WTC11 (cell line): Measurements from ENCODE around the gene CPNE4. TPM values are rescaled to one million over a fixed set of nuclear protein-coding genes. Genes with fewer than 3 reads are reported as not detected.

Source experiments
- ATAC-seq: fragments of 200-7000 bp; cut with Tn5 transposase; 2 replicates; pipeline ENCODE4 v1.10.0; 2021; ENCODE audit warnings: mild to moderate bottlenecking, moderate library complexity
- CTCF ChIA-PET: fragments of 300-600 bp; sonication (Branson Sonifier 250); formaldehyde crosslinking; loops from one replicate; lab custom pipeline; 2021; ENCODE audit warnings: antibody characterized with exemption; lab: Charles Lee
- POLR2A ChIA-PET: fragments of 350-600 bp; sonication (Branson Sonifier 250); formaldehyde crosslinking; loops from one replicate; lab custom pipeline; 2021; ENCODE audit warnings: antibody characterized with exemption; lab: Charles Lee
- DNase-seq: peaks from one replicate; pipeline ENCODE4 v3.0.0; 2021; ENCODE audit warnings: low spot score
- H3K27ac Mint-ChIP-seq: 2 replicates; pipeline ENCODE4 v1.8.0; 2021; ENCODE audit warnings: mixed read lengths
- H3K27me3 Mint-ChIP-seq: 2 replicates; pipeline ENCODE4 v1.8.0; 2021; ENCODE audit warnings: low read depth, mild to moderate bottlenecking, moderate library complexity, mixed read lengths
- H3K36me3 Mint-ChIP-seq: 2 replicates; pipeline ENCODE4 v1.8.0; 2021; ENCODE audit warnings: mixed read lengths
- H3K4me1 Mint-ChIP-seq: 2 replicates; pipeline ENCODE4 v1.8.0; 2022; ENCODE audit warnings: mixed read lengths
- H3K4me3 Mint-ChIP-seq: 2 replicates; pipeline ENCODE4 v1.8.0; 2021; ENCODE audit warnings: mild to moderate bottlenecking, moderate library complexity, mixed read lengths
- H3K9me3 Mint-ChIP-seq: 2 replicates; pipeline ENCODE4 v1.8.0; 2021; ENCODE audit warnings: mixed read lengths
- CTCF ChIP-seq: fragments of 200-600 bp; IDR thresholded peaks from 2 replicates; pipeline ENCODE4 v1.8.0; 2022; ENCODE audit warnings: antibody characterized with exemption
- ELF4 ChIP-seq: sonication (generic); formaldehyde crosslinking; IDR thresholded peaks from 2 replicates; pipeline ENCODE4 v1.8.1; 2022; ENCODE audit warnings: low read depth, mild to moderate bottlenecking, moderate library complexity, missing genetic modification reagents
- ERG ChIP-seq: fragments of 250-450 bp; sonication (Bioruptor Pico); IDR thresholded peaks from 2 replicates; pipeline ENCODE4 v1.8.0; 2021; ENCODE audit warnings: mild to moderate bottlenecking
- ESRRA ChIP-seq: sonication (generic); formaldehyde crosslinking; IDR thresholded peaks from 2 replicates; pipeline ENCODE4 v1.8.1; 2022; ENCODE audit warnings: mild to moderate bottlenecking, missing genetic modification reagents, borderline replicate concordance
- GRHL2 ChIP-seq: fragments of 250-450 bp; sonication (Bioruptor Pico); IDR thresholded peaks from 2 replicates; pipeline ENCODE4 v1.8.0; 2022; ENCODE audit warnings: mild to moderate bottlenecking, moderate library complexity; ENCODE audit not compliant: insufficient replicate concordance, severe bottlenecking
- IRF2 ChIP-seq: sonication (generic); formaldehyde crosslinking; IDR thresholded peaks from 2 replicates; pipeline ENCODE4 v1.8.0; 2022; ENCODE audit warnings: low read depth, missing genetic modification reagents, borderline replicate concordance
- MXD4 ChIP-seq: fragments of 250-450 bp; sonication (Bioruptor Pico); IDR thresholded peaks from 2 replicates; pipeline ENCODE4 v1.8.0; 2021; ENCODE audit warnings: mild to moderate bottlenecking, moderate library complexity, borderline replicate concordance
- NR3C1 ChIP-seq: sonication (generic); formaldehyde crosslinking; conservative IDR thresholded peaks from 2 replicates; pipeline ENCODE4 v1.8.1; 2023; ENCODE audit warnings: low read depth, mild to moderate bottlenecking, missing genetic modification reagents
- PREB ChIP-seq: sonication (generic); formaldehyde crosslinking; IDR thresholded peaks from 2 replicates; pipeline ENCODE4 v1.8.1; 2022; ENCODE audit warnings: mild to moderate bottlenecking, missing genetic modification reagents, moderate library complexity, borderline replicate concordance
- USF1 ChIP-seq: sonication (generic); formaldehyde crosslinking; IDR thresholded peaks from 2 replicates; pipeline ENCODE4 v1.8.0; 2022; ENCODE audit warnings: mild to moderate bottlenecking, missing genetic modification reagents
- total RNA-seq: library from RNA; stranded (reverse); gene quantifications from 3 replicates; pipeline ENCODE4 v1.2.3, GENCODE V29; 2021
- TF ChIP-seq, protein P1 (sequence below): sonication (generic); formaldehyde crosslinking; IDR thresholded peaks from 2 replicates; pipeline ENCODE4 v1.8.0; 2022; ENCODE audit warnings: mild to moderate bottlenecking, missing genetic modification reagents
- TF ChIP-seq, protein P2 (sequence below): fragments of 250-450 bp; sonication (Bioruptor Pico); IDR thresholded peaks from 2 replicates; pipeline ENCODE4 v2.1.2; 2022; ENCODE audit warnings: mild to moderate bottlenecking, moderate library complexity
- TF ChIP-seq, protein P3 (sequence below): fragments of 250-450 bp; sonication (Bioruptor Pico); IDR thresholded peaks from 2 replicates; pipeline ENCODE4 v1.9.0; 2021; ENCODE audit warnings: mild to moderate bottlenecking
- TF ChIP-seq, protein P4 (sequence below): sonication (generic); formaldehyde crosslinking; IDR thresholded peaks from 2 replicates; pipeline ENCODE4 v1.8.0; 2022; ENCODE audit warnings: mild to moderate bottlenecking, missing genetic modification reagents

The CPNE4 gene
- total RNA-seq, 1 experiment from 2014 or later = 2.4 TPM

- TF ChIP-seq, protein P1, sequence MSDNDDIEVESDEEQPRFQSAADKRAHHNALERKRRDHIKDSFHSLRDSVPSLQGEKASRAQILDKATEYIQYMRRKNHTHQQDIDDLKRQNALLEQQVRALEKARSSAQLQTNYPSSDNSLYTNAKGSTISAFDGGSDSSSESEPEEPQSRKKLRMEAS (CRISPR knock-in tag) = no peak
- TF ChIP-seq, protein P2, sequence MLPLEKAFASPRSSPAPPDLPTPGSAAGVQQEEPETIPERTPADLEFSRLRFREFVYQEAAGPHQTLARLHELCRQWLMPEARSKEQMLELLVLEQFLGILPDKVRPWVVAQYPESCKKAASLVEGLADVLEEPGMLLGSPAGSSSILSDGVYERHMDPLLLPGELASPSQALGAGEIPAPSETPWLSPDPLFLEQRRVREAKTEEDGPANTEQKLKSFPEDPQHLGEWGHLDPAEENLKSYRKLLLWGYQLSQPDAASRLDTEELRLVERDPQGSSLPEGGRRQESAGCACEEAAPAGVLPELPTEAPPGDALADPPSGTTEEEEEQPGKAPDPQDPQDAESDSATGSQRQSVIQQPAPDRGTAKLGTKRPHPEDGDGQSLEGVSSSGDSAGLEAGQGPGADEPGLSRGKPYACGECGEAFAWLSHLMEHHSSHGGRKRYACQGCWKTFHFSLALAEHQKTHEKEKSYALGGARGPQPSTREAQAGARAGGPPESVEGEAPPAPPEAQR (CRISPR knock-in tag) = no peak
- TF ChIP-seq NR3C1 (CRISPR knock-in tag) = no peak
- no peak for TF ChIP-seq ERG (CRISPR knock-in tag)
- no peak for TF ChIP-seq IRF2 (CRISPR knock-in tag)
- TF ChIP-seq GRHL2 (CRISPR knock-in tag) = no peak
- Mint-ChIP-seq H3K36me3 (no peaks in the 10 kb centered on the region), H3K27ac (no peak overlapping the region), H3K4me3 (no peak overlapping the region), H3K9me3 (no peaks in the 10 kb centered on the region), H3K4me1 (peaks cover 5% of the 10 kb centered on the region), H3K27me3 (peaks cover under 1% of the 10 kb centered on the region)
- POLR2A ChIA-PET = no interaction called here
- DNase-seq (no peak), ATAC-seq (no peak)
- CTCF ChIA-PET = no interaction called here
These were observed 230.2 kb downstream of the CPNE4 start for GRCh38 chr3:131804565-131805133.

DNA sequence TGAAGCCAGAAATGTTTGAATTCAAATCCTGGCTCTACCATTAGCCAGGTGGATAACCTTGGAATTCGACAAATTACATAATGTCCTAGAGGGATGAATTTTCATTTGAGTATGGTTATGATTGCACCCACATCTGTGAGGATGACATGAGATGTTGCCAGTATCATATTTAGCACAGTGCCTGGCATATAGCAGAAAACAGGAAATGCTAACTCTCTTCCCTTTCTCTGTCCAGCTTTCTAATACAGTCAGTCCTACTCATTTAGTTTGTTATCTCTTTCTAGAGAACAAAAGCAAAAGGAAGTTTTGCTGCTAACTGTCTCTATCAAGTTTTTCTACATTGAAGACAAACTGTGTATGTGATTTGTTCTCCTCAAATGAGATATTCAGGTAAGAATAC, 231.7 kb downstream of the CPNE4 start:
- ATAC-seq = no peak
- peaks cover 7% of the 10 kb centered on the region for H3K4me1 Mint-ChIP-seq
- TF ChIP-seq USF1 (CRISPR knock-in tag) (no peak), ELF4 (CRISPR knock-in tag) (no peak), GRHL2 (CRISPR knock-in tag) (no peak), PREB (CRISPR knock-in tag) (no peak), CTCF (no peak), MXD4 (CRISPR knock-in tag) (no peak), ESRRA (no peak)
- TF ChIP-seq, protein P3, sequence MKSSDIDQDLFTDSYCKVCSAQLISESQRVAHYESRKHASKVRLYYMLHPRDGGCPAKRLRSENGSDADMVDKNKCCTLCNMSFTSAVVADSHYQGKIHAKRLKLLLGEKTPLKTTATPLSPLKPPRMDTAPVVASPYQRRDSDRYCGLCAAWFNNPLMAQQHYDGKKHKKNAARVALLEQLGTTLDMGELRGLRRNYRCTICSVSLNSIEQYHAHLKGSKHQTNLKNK (CRISPR knock-in tag) = no peak
- TF ChIP-seq, protein P4, sequence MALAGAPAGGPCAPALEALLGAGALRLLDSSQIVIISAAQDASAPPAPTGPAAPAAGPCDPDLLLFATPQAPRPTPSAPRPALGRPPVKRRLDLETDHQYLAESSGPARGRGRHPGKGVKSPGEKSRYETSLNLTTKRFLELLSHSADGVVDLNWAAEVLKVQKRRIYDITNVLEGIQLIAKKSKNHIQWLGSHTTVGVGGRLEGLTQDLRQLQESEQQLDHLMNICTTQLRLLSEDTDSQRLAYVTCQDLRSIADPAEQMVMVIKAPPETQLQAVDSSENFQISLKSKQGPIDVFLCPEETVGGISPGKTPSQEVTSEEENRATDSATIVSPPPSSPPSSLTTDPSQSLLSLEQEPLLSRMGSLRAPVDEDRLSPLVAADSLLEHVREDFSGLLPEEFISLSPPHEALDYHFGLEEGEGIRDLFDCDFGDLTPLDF = no peak

More for the DNA sequence above, 231.7 kb downstream of the CPNE4 start:
- CTCF ChIA-PET = no interaction called here
- Mint-ChIP-seq H3K9me3 (no peaks in the 10 kb centered on the region), H3K4me3 (no peak overlapping the region), H3K36me3 (no peaks in the 10 kb centered on the region), H3K27me3 (peaks cover 12% of the 10 kb centered on the region), H3K27ac (no peak overlapping the region)
- POLR2A ChIA-PET = no interaction called here
- DNase-seq = no peak
